ENCODE results near the gene TIGD3. TPM values are rescaled to one million over a fixed set of nuclear protein-coding genes. Genes with fewer than 3 reads are reported as not detected.

The TIGD3 gene
- total and polyA plus RNA-seq, 9 of the 15 experiments (the other 6 are each of a cell fraction or from before 2014, with no cell fraction given): 0.06 to 1.3 (median 0.56) TPM

DNA sequence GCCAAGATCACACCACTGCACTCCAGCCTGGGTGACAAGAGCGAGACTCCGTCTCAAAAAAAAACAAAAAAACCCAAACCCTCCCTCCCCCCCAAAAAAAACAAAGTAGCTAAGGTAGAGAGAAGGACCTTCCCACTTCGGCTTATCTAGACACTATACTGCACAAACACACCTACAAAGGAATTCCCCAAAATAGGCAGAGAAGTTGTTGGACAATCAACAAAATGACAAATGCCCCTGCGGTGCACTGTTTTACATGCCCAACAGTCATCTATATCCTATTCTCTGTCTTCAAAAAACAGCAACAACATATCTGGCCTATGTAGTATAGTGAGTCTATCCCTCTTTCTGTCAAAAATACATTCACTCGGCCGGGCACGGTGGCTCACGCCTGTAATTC, 27.5 kb upstream of the TIGD3 start:
- FAIRE-seq (no peak), DNase-seq (ENCODE audit: extremely low read depth in 1 of 4, low spot score in 3 of 4) (no peak), ATAC-seq (no peak)
- Histone ChIP-seq H3K9me3 (replicated peaks; ENCODE audit: control insufficient read depth, insufficient read depth, low read depth, low read length) (no peaks in the 10 kb centered on the region), H3K9me1 (ENCODE audit: control insufficient read depth, insufficient read depth, low read length) (no peaks in the 10 kb centered on the region), H3K36me3 (ENCODE audit: control insufficient read depth, insufficient read depth, low read length) (peaks cover 7% of the 10 kb centered on the region; the same call in 2 of the 3 replicates), H3K9ac (ENCODE audit: insufficient read depth in 1 of 2, low read depth in 2 of 2, low read length in 2 of 2) (no peak overlapping the region), H3K4me1 (replicated peaks in 1 of 2; ENCODE audit: control insufficient read depth in 2 of 2, insufficient read depth in 2 of 2, low read length in 2 of 2) (peaks cover 0 to 8% of the 10 kb centered on the region in 2 experiments; a peak in 3 of 5 replicates), H3K27ac (ENCODE audit: extremely low read depth, low read depth, low read length) (no peak overlapping the region), H3K79me2 (ENCODE audit: control insufficient read depth, insufficient read depth, low read length) (no peaks in the 10 kb centered on the region), H3K4me2 (ENCODE audit: insufficient read depth, low read length) (no peak overlapping the region), H2AFZ (ENCODE audit: low read depth, low read length) (no peak overlapping the region), H3K27me3 (ENCODE audit: control insufficient read depth in 2 of 2, insufficient read depth in 2 of 2, low read length in 2 of 2) (no peaks in the 10 kb centered on the region), H4K20me1 (replicated peaks; ENCODE audit: control insufficient read depth, insufficient read depth, low read length) (no peaks in the 10 kb centered on the region), H3K4me3 (no peak overlapping the region)
- in situ Hi-C loops (cut with MboI): no loop called here
- ChIA-PET CTCF (ENCODE audit: low intra/inter-chr PET ratio) (no interaction called here), POLR2A (interaction anchor here (0.6 to 1.6 kb wide), 3 partner anchors 11 to 205 kb away, joined by 3 to 7 read pairs (median 3); partner anchors contain the start of genes FAU and MRPL49)
- BruUV-seq (replicated peaks): no TSS peak
- 71% methylated on average over 8 of the region's 8 CpGs for WGBS (ENCODE audit: insufficient coverage, low coverage, missing lambda C conversion rate)
- intact Hi-C loops (cut with micrococcal nuclease): no loop called here
- TF ChIP-seq KLF16 (IDR thresholded peaks at IDR 0.05) (no peak), SNRNP70 (optimal IDR thresholded peaks at IDR 0.05; ENCODE audit: low read depth, low read length) (no peak), DNMT1 (IDR thresholded peaks at IDR 0.05) (no peak), ARID2 (IDR thresholded peaks at IDR 0.05) (no peak), DDX20 (tag; IDR thresholded peaks at IDR 0.05; ENCODE audit: low read depth) (no peak), ETV1 (tag; conservative IDR thresholded peaks at IDR 0.05; ENCODE audit: low read depth) (no peak), ZNF12 (CRISPR knock-in tag; IDR thresholded peaks at IDR 0.05) (no peak), BMI1 (IDR thresholded peaks at IDR 0.05; ENCODE audit: low read length) (no peak), ZNF232 (CRISPR knock-in tag; IDR thresholded peaks at IDR 0.05) (no peak), GATA2 (CRISPR knock-in tag; IDR thresholded peaks at IDR 0.05) (no peak), NFIX (CRISPR knock-in tag; IDR thresholded peaks at IDR 0.05; ENCODE audit: low read depth) (no peak), HNRNPL (IDR thresholded peaks at IDR 0.05; ENCODE audit: low read depth, low read length) (no peak), IRF1 (CRISPR knock-in tag; IDR thresholded peaks at IDR 0.05; ENCODE audit: borderline replicate concordance) (no peak), NR2C1 (IDR thresholded peaks at IDR 0.05) (no peak), NR2C1 (tag; IDR thresholded peaks at IDR 0.05) (no peak)
- TF ChIP-seq, protein P1, sequence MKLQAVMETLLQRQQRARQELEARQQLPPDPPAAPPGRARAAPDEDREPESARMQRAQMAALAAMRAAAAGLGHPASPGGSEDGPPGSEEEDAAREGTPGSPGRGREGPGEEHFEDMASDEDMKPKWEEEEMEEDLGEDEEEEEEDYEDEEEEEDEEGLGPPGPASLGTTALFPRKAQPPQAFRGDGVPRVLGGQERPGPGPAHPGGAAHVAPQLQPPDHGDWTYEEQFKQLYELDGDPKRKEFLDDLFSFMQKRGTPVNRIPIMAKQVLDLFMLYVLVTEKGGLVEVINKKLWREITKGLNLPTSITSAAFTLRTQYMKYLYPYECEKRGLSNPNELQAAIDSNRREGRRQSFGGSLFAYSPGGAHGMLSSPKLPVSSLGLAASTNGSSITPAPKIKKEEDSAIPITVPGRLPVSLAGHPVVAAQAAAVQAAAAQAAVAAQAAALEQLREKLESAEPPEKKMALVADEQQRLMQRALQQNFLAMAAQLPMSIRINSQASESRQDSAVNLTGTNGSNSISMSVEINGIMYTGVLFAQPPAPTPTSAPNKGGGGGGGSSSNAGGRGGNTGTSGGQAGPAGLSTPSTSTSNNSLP (IDR thresholded peaks at IDR 0.05; ENCODE audit: borderline replicate concordance, low read depth, low read length): no peak
- TF ChIP-seq, protein P2, sequence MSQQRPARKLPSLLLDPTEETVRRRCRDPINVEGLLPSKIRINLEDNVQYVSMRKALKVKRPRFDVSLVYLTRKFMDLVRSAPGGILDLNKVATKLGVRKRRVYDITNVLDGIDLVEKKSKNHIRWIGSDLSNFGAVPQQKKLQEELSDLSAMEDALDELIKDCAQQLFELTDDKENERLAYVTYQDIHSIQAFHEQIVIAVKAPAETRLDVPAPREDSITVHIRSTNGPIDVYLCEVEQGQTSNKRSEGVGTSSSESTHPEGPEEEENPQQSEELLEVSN (IDR thresholded peaks at IDR 0.05; ENCODE audit: borderline replicate concordance in 1 of 2, extremely low read depth in 1 of 2, insufficient read depth in 1 of 2, insufficient read length in 1 of 2, low read depth in 1 of 2, low read length in 1 of 2, poor library complexity in 1 of 2, severe bottlenecking in 1 of 2): no peak
- TF ChIP-seq, protein P3, sequence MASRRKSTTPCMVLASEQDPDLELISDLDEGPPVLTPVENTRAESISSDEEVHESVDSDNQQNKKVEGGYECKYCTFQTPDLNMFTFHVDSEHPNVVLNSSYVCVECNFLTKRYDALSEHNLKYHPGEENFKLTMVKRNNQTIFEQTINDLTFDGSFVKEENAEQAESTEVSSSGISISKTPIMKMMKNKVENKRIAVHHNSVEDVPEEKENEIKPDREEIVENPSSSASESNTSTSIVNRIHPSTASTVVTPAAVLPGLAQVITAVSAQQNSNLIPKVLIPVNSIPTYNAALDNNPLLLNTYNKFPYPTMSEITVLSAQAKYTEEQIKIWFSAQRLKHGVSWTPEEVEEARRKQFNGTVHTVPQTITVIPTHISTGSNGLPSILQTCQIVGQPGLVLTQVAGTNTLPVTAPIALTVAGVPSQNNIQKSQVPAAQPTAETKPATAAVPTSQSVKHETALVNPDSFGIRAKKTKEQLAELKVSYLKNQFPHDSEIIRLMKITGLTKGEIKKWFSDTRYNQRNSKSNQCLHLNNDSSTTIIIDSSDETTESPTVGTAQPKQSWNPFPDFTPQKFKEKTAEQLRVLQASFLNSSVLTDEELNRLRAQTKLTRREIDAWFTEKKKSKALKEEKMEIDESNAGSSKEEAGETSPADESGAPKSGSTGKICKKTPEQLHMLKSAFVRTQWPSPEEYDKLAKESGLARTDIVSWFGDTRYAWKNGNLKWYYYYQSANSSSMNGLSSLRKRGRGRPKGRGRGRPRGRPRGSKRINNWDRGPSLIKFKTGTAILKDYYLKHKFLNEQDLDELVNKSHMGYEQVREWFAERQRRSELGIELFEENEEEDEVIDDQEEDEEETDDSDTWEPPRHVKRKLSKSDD (conservative IDR thresholded peaks at IDR 0.05; ENCODE audit: low read length): no peak
